KOPT-K1 (cell line): ENCODE measurements around the gene SGF29.
"Not testable (repeated sequence)": the region's sequence is repeated elsewhere in the genome, so short reads cannot be mapped to it uniquely, and the experiment has no call there.

Experiments
- H3K27ac ChIP-seq: fragments of 200-600 bp; sonication (generic); 2 replicates; pipeline ENCODE4 v1.5.1; 2016; ENCODE audit warnings: antibody characterized with exemption, mild to moderate bottlenecking, low read depth, low read length; ENCODE audit not compliant: poor library complexity, severe bottlenecking
- H3K36me3 ChIP-seq: fragments of 200-600 bp; sonication (generic); 2 replicates; pipeline ENCODE4 v1.5.1; 2017; ENCODE audit warnings: antibody characterized with exemption, mild to moderate bottlenecking, low read length, moderate library complexity; ENCODE audit not compliant: insufficient read depth
- H3K9me3 ChIP-seq: fragments of 200-600 bp; sonication (generic); 2 replicates; pipeline ENCODE4 v1.5.1; 2017; ENCODE audit warnings: antibody characterized with exemption, low read length, mild to moderate bottlenecking; ENCODE audit not compliant: insufficient read depth, poor library complexity, severe bottlenecking

The SGF29 gene

DNA sequence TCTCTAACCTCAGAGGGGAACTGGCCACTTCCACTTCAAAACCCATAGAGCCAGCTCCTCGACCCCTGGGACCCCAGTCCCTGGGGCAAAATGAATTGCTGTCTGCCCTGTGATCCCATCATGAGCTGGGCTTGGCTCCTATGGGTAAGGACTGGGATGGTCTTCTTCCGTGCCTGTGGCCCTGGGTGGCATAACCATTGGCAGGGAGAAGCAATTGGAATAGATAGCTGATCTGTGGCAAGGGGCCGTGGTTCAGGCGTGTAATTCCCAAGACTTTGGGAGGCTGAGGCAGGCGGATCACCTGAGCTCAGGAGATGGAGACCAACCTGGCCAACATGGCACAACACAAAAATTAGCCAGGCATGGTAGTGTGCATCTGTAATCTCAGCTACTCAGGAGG, 38.8 kb downstream of the SGF29 start:
- Histone ChIP-seq H3K36me3 (peaks cover 54% of the 10 kb centered on the region), H3K27ac (no peak overlapping the region), H3K9me3 (no peaks in the 10 kb centered on the region)

DNA sequence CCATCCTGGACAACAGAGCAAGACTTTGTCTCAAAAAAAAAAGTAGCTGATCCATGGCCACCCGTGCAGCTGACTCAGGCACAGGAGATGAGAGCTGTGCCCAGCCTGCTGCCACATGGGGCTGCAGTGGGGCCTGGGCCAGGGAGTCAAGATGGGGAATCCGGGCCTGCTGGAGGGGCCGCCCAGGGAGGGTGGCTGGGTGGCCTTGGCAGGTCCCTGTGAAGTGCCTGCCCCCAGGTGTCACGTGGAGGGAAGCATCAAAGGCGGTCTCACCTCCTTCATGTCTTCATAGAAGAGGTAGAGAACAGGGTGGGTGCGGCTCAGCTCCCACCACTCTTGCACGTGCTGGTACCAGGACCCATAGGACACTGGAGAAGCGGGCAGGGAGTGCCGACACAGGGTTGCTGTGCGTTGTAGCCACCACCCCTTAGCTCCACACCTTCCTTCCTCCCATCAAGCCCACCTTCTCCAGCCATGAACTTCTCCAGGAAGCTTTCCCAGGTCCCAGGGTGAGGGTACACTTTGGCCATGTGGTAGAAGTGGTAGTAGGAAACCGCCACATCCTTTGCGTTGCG, 39.3 kb downstream of the SGF29 start:
- Histone ChIP-seq H3K36me3 (peaks cover 49% of the 10 kb centered on the region; the same call in 1 of the 2 replicates), H3K9me3 (no peaks in the 10 kb centered on the region), H3K27ac (no peak overlapping the region)

DNA sequence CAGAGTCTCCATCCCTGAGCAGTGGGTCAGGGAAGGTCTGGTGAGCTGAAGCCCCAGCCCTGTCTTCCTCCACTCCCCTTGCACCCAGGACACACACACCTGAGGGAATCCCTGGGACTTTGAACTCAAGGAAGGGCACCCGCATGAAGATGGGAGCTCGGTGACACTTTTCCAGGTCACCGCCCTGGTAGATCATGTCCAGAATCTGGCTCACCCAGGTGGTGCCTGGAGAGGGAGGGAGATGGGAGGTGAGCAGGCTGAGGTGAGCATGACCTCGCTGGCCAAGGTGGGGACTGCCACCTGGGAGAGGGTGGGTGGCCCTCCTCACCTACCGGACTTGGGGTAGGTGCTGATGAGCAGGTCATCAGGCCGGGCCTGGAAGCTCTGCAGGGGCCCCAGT, 41.7 kb downstream of the SGF29 start:
- H3K9me3 ChIP-seq, H3K27ac ChIP-seq: not testable (repeated sequence)
- H3K36me3 ChIP-seq: peaks cover 25% of the 10 kb centered on the region; the same call in 1 of the 2 replicates

DNA sequence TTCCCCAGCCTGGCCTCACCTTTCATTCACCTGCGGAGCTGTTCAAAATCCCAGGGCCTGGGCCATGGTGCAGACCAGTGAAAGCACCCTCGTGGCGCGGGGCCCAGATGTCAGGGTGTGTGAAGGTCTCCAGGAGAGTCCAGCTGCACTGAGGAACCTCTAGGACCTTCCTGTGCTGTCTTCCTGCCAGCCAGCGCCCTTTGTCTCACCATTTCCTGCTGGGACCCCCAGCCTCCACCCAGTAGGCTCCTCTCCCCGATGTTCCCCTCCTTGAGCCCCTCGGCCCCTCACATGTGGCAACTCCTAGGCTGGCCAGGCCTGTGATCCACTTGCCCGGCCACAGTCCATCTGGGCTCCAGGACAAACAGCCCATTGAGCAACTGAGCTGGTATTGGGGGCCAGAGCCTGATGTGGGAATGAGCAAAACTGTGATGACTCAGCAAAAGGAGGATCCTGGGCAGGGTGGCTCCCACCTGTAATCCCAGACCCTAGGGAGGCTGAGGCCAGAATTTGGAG, 42.5 kb downstream of the SGF29 start:
- Histone ChIP-seq H3K36me3 (peaks cover 18% of the 10 kb centered on the region; the same call in 1 of the 2 replicates), H3K27ac (no peak overlapping the region), H3K9me3 (no peaks in the 10 kb centered on the region)

DNA sequence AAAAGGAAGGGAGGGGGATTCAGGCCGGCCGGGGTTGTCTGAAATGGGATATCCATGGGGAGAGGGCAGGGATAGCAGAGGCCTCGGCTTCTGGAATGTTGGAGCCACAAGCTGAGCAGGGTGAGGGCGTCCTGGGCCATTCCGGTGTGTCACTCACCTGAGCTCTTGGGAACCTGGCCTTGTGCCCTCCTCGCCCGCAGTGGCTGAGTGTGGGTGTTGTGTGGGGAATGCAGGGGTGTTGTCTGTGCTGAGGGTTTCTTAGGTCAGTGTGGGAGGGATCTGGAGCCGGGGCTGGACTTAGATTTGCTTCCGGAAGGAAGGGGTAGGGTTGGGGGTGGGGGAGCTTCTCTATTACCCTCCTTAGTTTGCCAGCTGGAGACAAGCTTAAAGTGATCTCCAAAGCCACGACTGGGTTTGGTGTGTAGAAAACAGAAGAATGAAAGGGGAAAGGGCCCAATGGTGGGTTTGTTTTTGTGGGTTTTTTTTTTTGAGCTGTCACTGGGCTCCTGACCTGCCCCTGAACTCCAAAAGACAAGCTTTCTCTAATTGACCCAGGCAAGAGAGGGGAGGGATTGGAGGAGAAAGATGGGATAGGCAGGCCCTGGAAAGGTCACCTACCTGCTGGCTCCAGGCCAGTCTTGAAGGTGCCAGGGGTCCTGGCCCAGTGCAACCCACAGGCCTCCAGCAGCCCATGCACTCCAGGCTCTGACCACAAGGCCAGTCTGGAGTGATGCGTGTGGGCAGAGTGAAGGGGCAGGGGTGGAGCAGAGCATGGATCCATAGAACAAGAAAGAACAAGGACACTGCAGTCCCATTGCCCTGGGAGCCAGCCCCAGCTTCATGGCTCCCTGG, 43.3 kb downstream of the SGF29 start, which contains the start of gene SULT1A2:
TSS of gene SULT1A2 (minus strand) at position 211 of the 852 bp plus-strand sequence. CDS start 1,120 bp downstream, outside the sequence.
- Histone ChIP-seq H3K9me3 (no peaks in the 10 kb centered on the region), H3K27ac (no peak within 1 kb of the TSS), H3K36me3 (peaks cover 9% of the 10 kb centered on the region; the same call in 1 of the 2 replicates)

DNA sequence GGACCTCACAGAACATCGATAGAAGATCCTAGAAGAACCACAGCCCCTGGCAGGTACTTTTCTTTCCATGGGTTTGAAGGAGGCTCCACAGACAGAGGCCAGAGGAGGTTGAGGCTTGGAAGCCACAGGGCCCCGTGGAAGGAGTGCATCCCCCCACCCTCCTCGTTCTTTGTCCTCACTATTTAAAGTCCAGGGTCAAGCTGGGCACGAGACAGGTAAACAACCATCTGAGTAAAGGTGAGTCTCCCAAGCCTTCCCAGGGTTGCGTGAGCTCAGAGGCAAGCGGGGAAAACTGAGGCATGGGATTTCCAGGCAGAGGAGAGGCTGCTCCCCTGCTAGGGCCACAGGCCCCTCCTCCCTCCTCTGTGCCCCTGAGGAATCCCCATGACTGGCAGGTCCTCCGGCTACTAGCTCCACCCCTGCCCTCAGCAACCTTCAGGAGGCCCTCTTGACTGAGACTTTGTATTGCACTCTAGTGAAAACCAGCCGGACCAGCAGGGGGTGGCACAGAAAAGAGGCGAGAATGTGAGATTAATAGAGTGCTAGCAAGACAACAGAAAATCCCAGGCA, 44.1 kb downstream of the SGF29 start:
- no peaks in the 10 kb centered on the region for H3K9me3 ChIP-seq

DNA sequence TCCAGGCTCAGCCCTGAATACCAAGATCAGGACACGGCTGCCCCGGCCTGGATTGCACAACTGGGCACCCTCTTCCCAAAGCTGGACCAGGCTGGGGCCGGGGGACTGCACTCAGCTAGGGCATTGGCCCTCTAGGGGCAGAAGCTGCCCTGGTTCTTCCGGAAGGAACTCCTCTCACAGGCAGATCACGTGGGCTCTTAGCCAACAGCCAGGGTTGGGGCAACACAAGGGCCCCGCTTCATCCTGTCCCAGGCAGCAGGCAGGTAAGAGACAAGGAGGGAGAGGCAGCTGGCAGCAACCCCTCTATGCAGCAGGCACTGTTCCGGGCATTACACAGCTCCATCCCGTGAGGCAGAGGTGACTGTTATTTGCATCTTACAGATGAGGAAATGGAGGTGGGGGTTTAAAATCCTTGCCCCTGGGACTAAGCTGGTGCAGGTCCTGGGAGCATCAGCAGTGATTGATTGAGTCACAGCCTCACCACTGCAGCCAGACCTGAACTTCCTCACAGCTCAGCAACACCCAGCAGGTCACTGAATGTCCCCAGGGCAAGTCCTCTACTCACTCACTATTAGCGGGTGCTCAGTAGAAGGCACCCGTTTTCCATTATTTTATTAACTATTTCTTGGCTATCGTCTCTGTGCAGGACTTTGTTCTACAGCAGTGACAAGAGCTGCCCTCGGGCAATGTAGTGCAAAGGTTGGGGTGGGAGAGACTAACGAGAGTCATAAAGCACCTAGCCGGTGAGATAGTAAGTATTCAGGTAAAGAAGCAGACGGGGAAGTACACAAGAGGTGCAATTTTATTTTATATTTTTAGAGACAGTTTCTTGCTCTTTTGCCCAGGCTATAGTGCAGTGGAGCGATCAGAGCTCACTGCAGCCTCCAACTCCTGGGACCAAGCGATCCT, 45.9 kb downstream of the SGF29 start:
- H3K9me3 ChIP-seq, H3K27ac ChIP-seq, H3K36me3 ChIP-seq: not testable (repeated sequence)

More for the DNA sequence above, 44.1 kb downstream of the SGF29 start:
- Histone ChIP-seq H3K36me3 (peaks cover 2% of the 10 kb centered on the region; the same call in 1 of the 2 replicates), H3K27ac (no peak overlapping the region)

DNA sequence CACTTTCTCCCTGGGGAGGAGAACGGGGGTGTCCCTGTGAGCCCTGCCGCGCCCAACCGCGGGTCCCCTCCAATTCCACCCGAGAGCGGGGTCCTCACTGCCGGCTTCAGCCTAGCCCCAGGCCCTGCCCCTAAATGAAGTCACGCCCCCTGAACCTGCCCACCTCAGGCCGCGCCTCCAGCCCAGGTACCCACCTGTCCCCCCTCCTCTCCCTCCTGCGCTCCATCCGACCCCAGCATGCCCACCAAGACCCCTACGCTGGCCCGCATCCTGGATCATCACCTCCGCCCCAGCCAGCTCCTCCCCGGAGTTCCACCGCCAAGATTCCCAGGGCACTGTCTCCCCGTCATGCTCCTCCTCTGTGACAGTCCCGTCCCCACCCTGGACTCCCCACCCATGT, 47.2 kb downstream of the SGF29 start:
- not testable (repeated sequence) for H3K9me3 ChIP-seq, H3K27ac ChIP-seq, H3K36me3 ChIP-seq

DNA sequence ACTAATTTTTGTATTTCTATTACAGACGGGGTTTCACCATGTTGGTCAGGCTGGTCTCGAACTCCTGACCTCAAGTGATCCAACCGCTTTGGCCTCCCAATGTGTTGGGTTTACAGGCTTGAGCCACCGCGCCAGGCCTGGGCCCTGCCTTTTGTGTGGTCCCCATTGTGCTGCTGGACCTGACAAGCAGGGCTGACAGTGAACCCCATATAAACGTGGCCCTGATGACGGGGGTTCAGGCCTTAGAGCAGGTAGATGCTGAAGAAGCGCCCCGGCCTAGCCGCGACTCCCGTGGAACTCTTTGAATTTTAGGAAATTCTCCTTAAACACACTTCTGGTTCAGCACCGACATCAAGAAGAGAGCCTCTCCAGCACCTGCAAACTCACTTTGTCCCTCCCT, 47.9 kb downstream of the SGF29 start:
- not testable (repeated sequence) for H3K27ac ChIP-seq, H3K9me3 ChIP-seq

DNA sequence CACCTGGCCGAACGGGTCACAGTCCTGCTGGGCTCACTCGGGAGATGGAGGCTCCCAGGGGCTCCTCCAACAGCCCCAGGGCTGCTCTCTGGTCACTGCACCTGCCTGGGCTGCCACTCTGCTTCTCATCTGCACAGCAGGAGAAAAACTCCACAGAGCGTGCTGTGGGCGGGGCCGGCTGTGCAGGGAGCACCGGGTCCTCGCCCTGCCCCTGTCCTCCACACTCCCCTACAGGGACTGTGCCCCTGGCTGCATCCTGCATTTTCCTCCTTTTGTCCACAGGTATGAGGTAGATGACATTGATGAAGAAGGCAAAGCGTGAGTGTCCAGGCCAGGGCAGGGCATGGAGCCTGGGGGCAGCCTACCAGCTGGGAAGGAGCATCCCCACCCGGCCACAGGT, 48.3 kb downstream of the SGF29 start:
- not testable (repeated sequence) for H3K36me3 ChIP-seq, H3K9me3 ChIP-seq, H3K27ac ChIP-seq

More for the DNA sequence above, 47.9 kb downstream of the SGF29 start:
- H3K36me3 ChIP-seq: not testable (repeated sequence)

DNA sequence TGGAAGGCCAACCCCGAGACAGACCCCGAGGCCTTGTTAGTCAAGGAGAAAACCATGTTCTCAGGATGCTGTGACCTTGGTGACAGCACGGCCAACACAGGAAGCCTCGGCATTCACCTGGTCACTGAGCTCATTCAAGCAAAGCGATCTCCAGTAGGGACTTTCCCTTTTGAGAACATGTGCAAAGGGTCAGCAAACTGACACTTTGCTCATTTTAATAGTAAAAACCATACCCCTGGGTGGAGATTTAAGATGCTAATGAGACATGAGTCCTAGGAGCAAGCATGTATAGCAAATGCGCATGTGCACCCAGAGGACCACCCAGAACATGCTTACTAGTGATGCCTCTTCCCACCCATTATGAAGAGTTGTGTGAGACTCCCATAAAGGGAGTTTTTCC, 48.8 kb downstream of the SGF29 start:
- Histone ChIP-seq H3K27ac (no peak overlapping the region), H3K36me3 (no peaks in the 10 kb centered on the region), H3K9me3 (no peaks in the 10 kb centered on the region)

DNA sequence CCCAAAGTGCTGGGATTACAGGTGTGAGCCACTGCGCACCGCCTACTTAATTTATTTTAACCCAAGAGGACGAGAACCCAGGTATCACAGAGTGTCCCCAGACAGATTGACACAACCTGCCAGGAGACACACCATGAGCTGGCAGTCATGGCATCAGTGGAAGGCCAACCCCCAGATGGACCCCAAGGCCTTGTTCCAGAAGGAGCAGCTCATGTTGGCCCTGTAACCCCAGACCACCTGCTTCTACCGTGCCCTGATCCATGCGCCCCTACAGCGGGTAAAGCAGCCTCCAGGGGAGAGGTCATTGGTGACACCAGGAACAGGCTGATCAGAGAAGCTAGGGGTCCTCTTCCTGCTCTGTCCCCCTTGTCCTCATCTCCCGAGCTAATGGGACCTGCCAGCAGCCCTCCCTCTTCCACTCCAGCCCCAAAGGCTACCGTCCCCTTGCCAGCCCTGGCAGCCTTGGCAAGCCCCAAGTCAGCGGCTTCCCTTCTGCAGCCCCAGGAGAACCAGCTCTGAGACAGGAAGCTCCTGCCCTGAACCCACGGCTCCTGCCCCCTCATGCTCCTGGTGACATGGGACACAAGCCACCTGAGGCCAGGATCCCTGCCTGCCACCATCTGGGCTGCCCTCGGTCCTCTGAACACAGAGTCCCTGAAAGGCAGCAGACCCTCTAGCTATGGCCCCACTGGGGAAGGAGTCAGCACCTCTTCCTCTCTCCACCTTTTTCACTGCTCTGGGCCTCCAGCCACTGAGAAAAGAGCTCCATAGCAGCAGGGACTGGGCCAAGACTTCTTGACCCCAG, 49.9 kb downstream of the SGF29 start:
- H3K36me3 ChIP-seq: no peaks in the 10 kb centered on the region
- H3K27ac ChIP-seq: no peak overlapping the region

DNA sequence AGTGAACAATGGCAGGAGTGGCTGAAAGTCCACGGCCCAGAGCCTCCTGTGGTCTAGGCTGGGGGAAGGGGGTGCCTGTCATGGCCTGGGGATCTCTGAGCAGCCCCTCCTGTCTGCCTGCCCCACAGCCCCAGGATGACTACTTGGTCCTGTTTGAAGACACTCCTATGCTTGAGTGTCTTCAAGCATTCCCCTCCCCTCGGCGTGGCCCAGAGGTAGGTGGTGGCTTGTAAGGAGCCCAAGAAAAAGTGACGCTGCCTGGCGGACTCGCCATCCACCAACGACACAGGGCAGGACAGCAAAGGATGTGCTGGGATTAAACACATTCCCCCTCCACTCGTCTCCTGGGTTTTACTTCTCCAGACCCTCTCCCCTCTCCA, 50.5 kb downstream of the SGF29 start:
- Histone ChIP-seq H3K27ac (no peak overlapping the region), H3K36me3 (no peaks in the 10 kb centered on the region; the same call in 1 of the 2 replicates), H3K9me3 (no peaks in the 10 kb centered on the region)

More for the DNA sequence above, 49.9 kb downstream of the SGF29 start:
- no peaks in the 10 kb centered on the region for H3K9me3 ChIP-seq
